ENCODE measurements around the gene CRYBB3. TPM values are rescaled to one million over a fixed set of nuclear protein-coding genes. Genes with fewer than 3 reads are reported as not detected.

CRYBB3 gene
- polyA plus RNA-seq, 1 donor (not counting 4 experiments of a cell fraction or from before 2014, with no cell fraction given): not detected

GRCh38 chr22:25166266-25167040 is 33.2 kb upstream of the CRYBB3 start:
- Histone ChIP-seq H3K4me2 (ENCODE audit: control insufficient read depth, extremely low read depth, insufficient read depth, low read depth, low read length) (no peak overlapping the region), H3K36me3 (ENCODE audit: control insufficient read depth in 2 of 2, extremely low read depth in 1 of 2, insufficient read depth in 2 of 2, low read length in 2 of 2) (no peaks in the 10 kb centered on the region), H3K9me3 (ENCODE audit: control insufficient read depth, low read depth, low read length) (no peaks in the 10 kb centered on the region), H3K27ac (ENCODE audit: control insufficient read depth, insufficient read depth, low read length) (no peak overlapping the region), H3K4me3 (ENCODE audit: control insufficient read depth in 2 of 3, extremely low read depth in 1 of 3, insufficient read depth in 2 of 3, low read depth in 1 of 3, low read length in 3 of 3) (no peak overlapping the region), H3K9me1 (ENCODE audit: control insufficient read depth, extremely low read depth, insufficient read depth, low read length) (no peaks in the 10 kb centered on the region), H2AFZ (ENCODE audit: control insufficient read depth, low read length) (no peak overlapping the region), H3K9ac (ENCODE audit: control insufficient read depth, extremely low read depth, insufficient read depth, low read length) (no peak overlapping the region), H3K4me1 (ENCODE audit: control insufficient read depth, extremely low read depth, insufficient read depth, low read length) (peaks cover 38% of the 10 kb centered on the region), H3K79me2 (ENCODE audit: control insufficient read depth, insufficient read depth, low read length) (no peaks in the 10 kb centered on the region), H3K27me3 (ENCODE audit: control insufficient read depth, extremely low read depth, insufficient read depth, low read length) (no peaks in the 10 kb centered on the region), H4K20me1 (ENCODE audit: control insufficient read depth, extremely low read depth, insufficient read depth, low read length) (peaks cover 6% of the 10 kb centered on the region)
- FAIRE-seq (no peak), DNase-seq (ENCODE audit: low read depth, low spot score) (no peak)
- no peak for TF ChIP-seq EZH2 (IDR thresholded peaks at IDR 0.05; ENCODE audit: low read length)
- no peak for TF ChIP-seq CTCF (optimal IDR thresholded peaks at IDR 0.05 in 1 of 3, IDR thresholded peaks at IDR 0.05 in 1 of 3, conservative IDR thresholded peaks at IDR 0.05 in 1 of 3; ENCODE audit: extremely low read depth in 1 of 3, insufficient read depth in 2 of 3, low read length in 3 of 3)
- dilution Hi-C loops (cut with MboI; ENCODE audit: extremely low pct_ligation_motif_present, low sequenced_read_pairs): no loop called here

GRCh38 chr22:25167082-25167481 is 32.6 kb upstream of the CRYBB3 start:
- FAIRE-seq (no peak), DNase-seq (ENCODE audit: low read depth, low spot score) (no peak)
- no peak overlapping the region for H3K4me2 ChIP-seq (ENCODE audit: control insufficient read depth, extremely low read depth, insufficient read depth, low read depth, low read length)

More at GRCh38 chr22:25167082-25167481, 32.6 kb upstream of the CRYBB3 start:
- Histone ChIP-seq H3K27ac (ENCODE audit: control insufficient read depth, insufficient read depth, low read length) (no peak overlapping the region), H4K20me1 (ENCODE audit: control insufficient read depth, extremely low read depth, insufficient read depth, low read length) (peaks cover 6% of the 10 kb centered on the region), H3K9me3 (ENCODE audit: control insufficient read depth, low read depth, low read length) (no peaks in the 10 kb centered on the region), H3K36me3 (ENCODE audit: control insufficient read depth in 2 of 2, extremely low read depth in 1 of 2, insufficient read depth in 2 of 2, low read length in 2 of 2) (peaks cover 0 to 1% of the 10 kb centered on the region in 2 experiments), H3K9me1 (ENCODE audit: control insufficient read depth, extremely low read depth, insufficient read depth, low read length) (no peaks in the 10 kb centered on the region), H3K27me3 (ENCODE audit: control insufficient read depth, extremely low read depth, insufficient read depth, low read length) (no peaks in the 10 kb centered on the region), H3K9ac (ENCODE audit: control insufficient read depth, extremely low read depth, insufficient read depth, low read length) (no peak overlapping the region), H3K79me2 (ENCODE audit: control insufficient read depth, insufficient read depth, low read length) (no peaks in the 10 kb centered on the region), H3K4me1 (ENCODE audit: control insufficient read depth, extremely low read depth, insufficient read depth, low read length) (peaks cover 38% of the 10 kb centered on the region), H2AFZ (ENCODE audit: control insufficient read depth, low read length) (no peak overlapping the region), H3K4me3 (ENCODE audit: control insufficient read depth in 2 of 3, extremely low read depth in 1 of 3, insufficient read depth in 2 of 3, low read depth in 1 of 3, low read length in 3 of 3) (no peak overlapping the region)
- dilution Hi-C loops (cut with MboI; ENCODE audit: extremely low pct_ligation_motif_present, low sequenced_read_pairs): no loop called here
- TF ChIP-seq CTCF (optimal IDR thresholded peaks at IDR 0.05 in 1 of 3, IDR thresholded peaks at IDR 0.05 in 1 of 3, conservative IDR thresholded peaks at IDR 0.05 in 1 of 3; ENCODE audit: extremely low read depth in 1 of 3, insufficient read depth in 2 of 3, low read length in 3 of 3) (no peak), EZH2 (IDR thresholded peaks at IDR 0.05; ENCODE audit: low read length) (no peak)
